IPS-20b (cell line): ENCODE data around the gene FMNL3.
"Not testable (repeated sequence)": the region's sequence is repeated elsewhere in the genome, so short reads cannot be mapped to it uniquely, and the experiment has no call there.

Experiments used
- H3K27ac ChIP-seq: one replicate; pipeline ENCODE4 v1.5.1; 2013; ENCODE audit warnings: low read length
- H3K27me3 ChIP-seq: 2 replicates; pipeline ENCODE4 v1.6.1; 2013; ENCODE audit warnings: mild to moderate bottlenecking, low read length, inconsistent platforms; ENCODE audit not compliant: insufficient read depth
- H3K36me3 ChIP-seq: 2 replicates; pipeline ENCODE4 v1.6.1; 2013; ENCODE audit warnings: low read depth, mild to moderate bottlenecking, inconsistent platforms, low read length, moderate library complexity; ENCODE audit not compliant: insufficient read depth
- H3K4me1 ChIP-seq: 2 replicates; pipeline ENCODE4 v1.6.1; 2013; ENCODE audit warnings: mild to moderate bottlenecking, control low read depth, inconsistent platforms, low read length, moderate library complexity; ENCODE audit not compliant: insufficient read depth
- H3K4me3 ChIP-seq: 2 replicates; pipeline ENCODE4 v1.5.1; 2013; ENCODE audit warnings: mild to moderate bottlenecking, low read length, inconsistent platforms
- H3K9ac ChIP-seq: 2 replicates; pipeline ENCODE4 v1.6.1; 2013; ENCODE audit warnings: low read depth, mild to moderate bottlenecking, inconsistent platforms, low read length, moderate library complexity
- H3K9me3 ChIP-seq: 2 replicates; pipeline ENCODE4 v1.6.1; 2013; ENCODE audit warnings: mild to moderate bottlenecking, low read depth, low read length, inconsistent platforms; ENCODE audit not compliant: insufficient read depth

Gene FMNL3

GRCh38 chr12:49707128-49707811 is at the start of gene FMNL3:
Gene FMNL3 (minus strand): TSS chr12:49707405. CDS start chr12:49707180, 225 bp downstream.
- Histone ChIP-seq H3K27me3 (peaks cover 46% of the 10 kb centered on the region), H3K4me1 (peaks cover 21% of the 10 kb centered on the region), H3K4me3 (peak within 1 kb of the TSS; percentile 83), H3K9ac (peak within 1 kb of the TSS; percentile 74), H3K9me3 (no peaks in the 10 kb centered on the region), H3K36me3 (no peaks in the 10 kb centered on the region), H3K27ac (no peak within 1 kb of the TSS)

GRCh38 chr12:49750996-49751393 is 43.8 kb upstream of the FMNL3 start:
- no peak overlapping the region for H3K27ac ChIP-seq
- H3K27me3 ChIP-seq = no peaks in the 10 kb centered on the region
- peaks cover 51% of the 10 kb centered on the region for H3K36me3 ChIP-seq
- no peaks in the 10 kb centered on the region for H3K9me3 ChIP-seq
- H3K4me3 ChIP-seq = no peak overlapping the region
- 0 out of 2 replicates have a peak overlapping the region, but pooled peaks have one; percentile 17 for H3K9ac ChIP-seq
- peaks cover 11% of the 10 kb centered on the region; the same call in 1 of the 2 replicates for H3K4me1 ChIP-seq

GRCh38 chr12:49750027-49750995 is 43.1 kb upstream of the FMNL3 start:
- Histone ChIP-seq H3K27me3 (no peaks in the 10 kb centered on the region), H3K27ac (no peak overlapping the region), H3K4me1 (peaks cover 11% of the 10 kb centered on the region; the same call in 1 of the 2 replicates), H3K9ac (peak overlapping the region; percentile 17; the same call in 1 of the 2 replicates), H3K4me3 (no peak overlapping the region), H3K9me3 (no peaks in the 10 kb centered on the region), H3K36me3 (peaks cover 44% of the 10 kb centered on the region)

GRCh38 chr12:49748800-49749199 is 41.6 kb upstream of the FMNL3 start:
- no peak overlapping the region for H3K9ac ChIP-seq
- no peaks in the 10 kb centered on the region for H3K9me3 ChIP-seq
- H3K36me3 ChIP-seq = peaks cover 40% of the 10 kb centered on the region
- H3K4me3 ChIP-seq = no peak overlapping the region
- H3K27ac ChIP-seq = no peak overlapping the region
- no peaks in the 10 kb centered on the region for H3K27me3 ChIP-seq
- H3K4me1 ChIP-seq = peaks cover 11% of the 10 kb centered on the region

GRCh38 chr12:49748306-49748705 is 41.1 kb upstream of the FMNL3 start:
- Histone ChIP-seq H3K27ac (no peak overlapping the region), H3K4me3 (no peak overlapping the region), H3K36me3 (peaks cover 37% of the 10 kb centered on the region), H3K4me1 (peaks cover 11% of the 10 kb centered on the region), H3K9ac (no peak overlapping the region), H3K9me3 (no peaks in the 10 kb centered on the region), H3K27me3 (no peaks in the 10 kb centered on the region)

GRCh38 chr12:49744363-49744885 is 37.2 kb upstream of the FMNL3 start:
- H3K4me1 ChIP-seq = peaks cover 5% of the 10 kb centered on the region
- peaks cover 17% of the 10 kb centered on the region for H3K36me3 ChIP-seq
- no peaks in the 10 kb centered on the region for H3K27me3 ChIP-seq
- H3K27ac ChIP-seq = no peak overlapping the region
- H3K9me3 ChIP-seq = no peaks in the 10 kb centered on the region
- no peak overlapping the region for H3K9ac ChIP-seq
- no peak overlapping the region for H3K4me3 ChIP-seq

GRCh38 chr12:49741882-49742620 is 34.8 kb upstream of the FMNL3 start:
- H3K27me3 ChIP-seq = no peaks in the 10 kb centered on the region
- peak overlapping the region; percentile 94 for H3K9ac ChIP-seq
- H3K4me1 ChIP-seq = peaks cover 5% of the 10 kb centered on the region
- peak overlapping the region; percentile 96 for H3K4me3 ChIP-seq
- peaks cover 14% of the 10 kb centered on the region for H3K36me3 ChIP-seq
- H3K9me3 ChIP-seq = no peaks in the 10 kb centered on the region
- peak overlapping the region; percentile 81 for H3K27ac ChIP-seq

GRCh38 chr12:49740930-49741881 is 34.0 kb upstream of the FMNL3 start, which contains the start of gene TMBIM6:
Gene TMBIM6 (plus strand): TSS chr12:49741557. CDS start chr12:49752494, 10,937 bp downstream.
- peak within 1 kb of the TSS; percentile 81 for H3K27ac ChIP-seq
- H3K4me1 ChIP-seq = peaks cover 5% of the 10 kb centered on the region
- peak within 1 kb of the TSS; percentile 96 for H3K4me3 ChIP-seq
- H3K27me3 ChIP-seq = no peaks in the 10 kb centered on the region
- no peaks in the 10 kb centered on the region for H3K9me3 ChIP-seq
- H3K9ac ChIP-seq = peak within 1 kb of the TSS; percentile 94
- H3K36me3 ChIP-seq = peaks cover 14% of the 10 kb centered on the region

GRCh38 chr12:49740277-49740676 is 33.1 kb upstream of the FMNL3 start:
- not testable (repeated sequence) for H3K4me3 ChIP-seq, H3K4me1 ChIP-seq

GRCh38 chr12:49738721-49739120 is 31.5 kb upstream of the FMNL3 start:
- H3K9me3 ChIP-seq, H3K9ac ChIP-seq, H3K4me3 ChIP-seq, H3K4me1 ChIP-seq, H3K36me3 ChIP-seq, H3K27ac ChIP-seq, H3K27me3 ChIP-seq: not testable (repeated sequence)

More at GRCh38 chr12:49740277-49740676, 33.1 kb upstream of the FMNL3 start:
- peaks cover 14% of the 10 kb centered on the region for H3K36me3 ChIP-seq
- not testable (repeated sequence) for H3K27ac ChIP-seq, H3K27me3 ChIP-seq, H3K9ac ChIP-seq, H3K9me3 ChIP-seq
